Fibroblast of lung (primary cell): ENCODE data around the gene NKD1. TPM values are rescaled to one million over a fixed set of nuclear protein-coding genes. Genes with fewer than 3 reads are reported as not detected.

ENCODE experiments used
- DNase-seq, 2 donors: peaks; one replicate each; pipeline versions ENCODE4 v3.0.0 to v3.0.0-alpha.2; 2010; ENCODE audit warnings: low read depth in 2 of 2
- H2AFZ ChIP-seq: 2 replicates; pipeline ENCODE4 v1.5.1; 2012; ENCODE audit warnings: low read length, control low read depth, inconsistent platforms
- H3K27ac ChIP-seq: 2 replicates; pipeline ENCODE4 v1.5.1; 2011; ENCODE audit warnings: low read length, control low read depth; ENCODE audit not compliant: insufficient read depth
- H3K27me3 ChIP-seq: 2 replicates; pipeline ENCODE4 v1.5.1; 2011; ENCODE audit warnings: mild to moderate bottlenecking, low read length; ENCODE audit not compliant: control insufficient read depth, insufficient read depth
- H3K36me3 ChIP-seq: 2 replicates; pipeline ENCODE4 v1.5.1; 2011; ENCODE audit warnings: low read length; ENCODE audit not compliant: control insufficient read depth, insufficient read depth
- H3K4me1 ChIP-seq: 2 replicates; pipeline ENCODE4 v1.5.1; 2011; ENCODE audit warnings: low read length; ENCODE audit not compliant: control insufficient read depth, insufficient read depth; ENCODE audit errors: extremely low read depth
- H3K4me2 ChIP-seq: 2 replicates; pipeline ENCODE4 v1.5.1; 2011; ENCODE audit warnings: low read length, control low read depth; ENCODE audit not compliant: insufficient read depth; ENCODE audit errors: extremely low read depth
- H3K4me3 ChIP-seq, 4 experiments: fragments of 200-600 bp in 1 of 4; sonication (generic) in 1 of 4; replicated peaks in 1 of 4; 2 replicates each; pipeline ENCODE4 v1.5.1; 2011 to 2016; ENCODE audit warnings: low read length in 4 of 4, low read depth in 3 of 4, mild to moderate bottlenecking in 3 of 4, control low read depth in 2 of 4, inconsistent platforms in 1 of 4, mixed read lengths in 1 of 4; ENCODE audit not compliant: insufficient read depth in 1 of 4; ENCODE audit errors: control extremely low read depth in 1 of 4
- H3K79me2 ChIP-seq: 2 replicates; pipeline ENCODE4 v1.5.1; 2012; ENCODE audit warnings: mild to moderate bottlenecking, low read length, inconsistent platforms; ENCODE audit not compliant: control insufficient read depth, insufficient read depth
- H3K9ac ChIP-seq: 2 replicates; pipeline ENCODE4 v1.5.1; 2011; ENCODE audit warnings: mild to moderate bottlenecking, low read length, control low read depth; ENCODE audit not compliant: insufficient read depth
- H3K9me3 ChIP-seq: 2 replicates; pipeline ENCODE4 v1.5.1; 2012; ENCODE audit warnings: low read depth, low read length; ENCODE audit not compliant: control insufficient read depth, insufficient read depth
- H4K20me1 ChIP-seq: 2 replicates; pipeline ENCODE4 v1.5.1; 2011; ENCODE audit warnings: low read length; ENCODE audit not compliant: control insufficient read depth, insufficient read depth; ENCODE audit errors: extremely low read depth
- EZH2 ChIP-seq: IDR thresholded peaks from 2 replicates; pipeline ENCODE4 v1.5.1; 2012; ENCODE audit warnings: low read length, control low read depth, mild to moderate bottlenecking; ENCODE audit errors: missing control alignments
- polyA plus RNA-seq, 2 donors: library from polyadenylated mRNA; depleted of rRNA in 1 of 2; stranded (reverse) in 1 of 2; unstranded in 1 of 2; fragments of >200 nt; gene quantifications; 2 replicates each; pipeline ENCODE4 v1.2.1, GENCODE V29; 2011 to 2012; ENCODE audit warnings: missing spikeins in 1 of 2
- total RNA-seq: library from RNA; depleted of rRNA; stranded (reverse); fragments of >200 nt; gene quantifications from 2 replicates; pipeline ENCODE4 v1.2.1, GENCODE V29; 2014
- TF ChIP-seq, protein P1 (sequence below), 2 donors: IDR thresholded peaks in 1 of 2; conservative IDR thresholded peaks in 1 of 2; 1 replicate in 1 of 2; 2 replicates in 1 of 2; pipeline ENCODE4 v1.5.1; 2011 to 2012; ENCODE audit warnings: low read length in 2 of 2, control low read depth in 1 of 2, inconsistent platforms in 1 of 2, low read depth in 1 of 2, mild to moderate bottlenecking in 1 of 2

NKD1 gene
- total and polyA plus RNA-seq, 2 donors (not counting 1 experiment from before 2014, with no cell fraction given): under 0.01 to 0.12 TPM

DNA sequence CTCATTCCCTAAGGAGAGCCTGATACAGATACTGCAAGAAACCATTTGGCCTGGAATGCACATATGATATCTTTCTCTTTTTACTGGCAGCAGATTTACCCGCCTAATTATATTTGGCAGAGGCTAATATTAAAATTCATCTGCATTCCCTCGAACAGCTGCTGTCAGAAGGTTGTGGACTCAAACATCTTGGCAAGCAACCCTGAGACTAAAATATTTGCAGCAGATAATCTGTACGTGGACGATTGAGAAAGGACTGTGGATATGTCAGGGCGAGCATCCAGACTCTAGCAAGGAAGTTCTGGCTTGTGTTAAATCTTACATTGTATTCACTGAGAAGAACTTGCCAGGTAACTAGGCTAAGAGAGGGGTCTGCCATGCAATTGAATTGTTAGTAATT, 67.7 kb downstream of the NKD1 start:
- H3K4me1 ChIP-seq: no peaks in the 10 kb centered on the region
- H4K20me1 ChIP-seq: no peaks in the 10 kb centered on the region
- no peaks in the 10 kb centered on the region for H3K79me2 ChIP-seq
- no peaks in the 10 kb centered on the region for H3K9me3 ChIP-seq
- H3K4me2 ChIP-seq: no peak overlapping the region
- no peak overlapping the region for H2AFZ ChIP-seq
- TF ChIP-seq, protein P1, sequence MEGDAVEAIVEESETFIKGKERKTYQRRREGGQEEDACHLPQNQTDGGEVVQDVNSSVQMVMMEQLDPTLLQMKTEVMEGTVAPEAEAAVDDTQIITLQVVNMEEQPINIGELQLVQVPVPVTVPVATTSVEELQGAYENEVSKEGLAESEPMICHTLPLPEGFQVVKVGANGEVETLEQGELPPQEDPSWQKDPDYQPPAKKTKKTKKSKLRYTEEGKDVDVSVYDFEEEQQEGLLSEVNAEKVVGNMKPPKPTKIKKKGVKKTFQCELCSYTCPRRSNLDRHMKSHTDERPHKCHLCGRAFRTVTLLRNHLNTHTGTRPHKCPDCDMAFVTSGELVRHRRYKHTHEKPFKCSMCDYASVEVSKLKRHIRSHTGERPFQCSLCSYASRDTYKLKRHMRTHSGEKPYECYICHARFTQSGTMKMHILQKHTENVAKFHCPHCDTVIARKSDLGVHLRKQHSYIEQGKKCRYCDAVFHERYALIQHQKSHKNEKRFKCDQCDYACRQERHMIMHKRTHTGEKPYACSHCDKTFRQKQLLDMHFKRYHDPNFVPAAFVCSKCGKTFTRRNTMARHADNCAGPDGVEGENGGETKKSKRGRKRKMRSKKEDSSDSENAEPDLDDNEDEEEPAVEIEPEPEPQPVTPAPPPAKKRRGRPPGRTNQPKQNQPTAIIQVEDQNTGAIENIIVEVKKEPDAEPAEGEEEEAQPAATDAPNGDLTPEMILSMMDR (conservative IDR thresholded peaks at IDR 0.05 in 1 of 2, IDR thresholded peaks at IDR 0.05 in 1 of 2; ENCODE audit: low read depth in 1 of 2, low read length in 2 of 2): no peak
- no peak for TF ChIP-seq EZH2
- peak; percentile 37 to 52 for DNase-seq
- no peak overlapping the region for H3K27ac ChIP-seq
- H3K36me3 ChIP-seq: no peaks in the 10 kb centered on the region
- no peak overlapping the region for H3K4me3 ChIP-seq
- H3K9ac ChIP-seq: no peak overlapping the region
- H3K27me3 ChIP-seq: no peaks in the 10 kb centered on the region

DNA sequence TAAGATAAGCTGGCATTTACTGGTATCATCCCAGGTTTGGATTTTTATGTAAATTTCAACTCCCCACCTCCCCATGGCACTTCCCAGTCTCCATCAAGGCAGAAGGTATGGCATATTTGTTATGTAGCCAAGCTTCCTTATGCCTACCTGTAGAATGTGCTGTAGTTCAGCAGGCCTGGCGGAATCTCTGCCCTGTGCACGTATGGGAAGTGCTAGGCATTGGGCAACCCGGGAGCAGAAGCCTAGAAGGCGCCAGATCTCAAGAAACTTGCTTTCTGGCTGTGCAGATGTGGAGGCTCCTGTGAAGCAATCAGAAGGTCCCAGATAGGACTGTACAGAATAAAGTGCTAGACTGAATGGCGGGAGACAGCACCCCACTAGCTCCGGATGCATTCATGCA, 68.2 kb downstream of the NKD1 start:
- no peak overlapping the region for H2AFZ ChIP-seq
- no peaks in the 10 kb centered on the region for H3K9me3 ChIP-seq
- no peak overlapping the region for H3K27ac ChIP-seq
- no peaks in the 10 kb centered on the region for H4K20me1 ChIP-seq
- DNase-seq: no peak
- H3K4me3 ChIP-seq: no peak overlapping the region
- H3K79me2 ChIP-seq: no peaks in the 10 kb centered on the region
- no peaks in the 10 kb centered on the region for H3K4me1 ChIP-seq
- H3K9ac ChIP-seq: no peak overlapping the region
- no peaks in the 10 kb centered on the region for H3K27me3 ChIP-seq
- H3K4me2 ChIP-seq: no peak overlapping the region
- TF ChIP-seq EZH2: no peak
- TF ChIP-seq, protein P1 (conservative IDR thresholded peaks at IDR 0.05 in 1 of 2, IDR thresholded peaks at IDR 0.05 in 1 of 2; ENCODE audit: low read depth in 1 of 2, low read length in 2 of 2): no peak
- H3K36me3 ChIP-seq: no peaks in the 10 kb centered on the region

DNA sequence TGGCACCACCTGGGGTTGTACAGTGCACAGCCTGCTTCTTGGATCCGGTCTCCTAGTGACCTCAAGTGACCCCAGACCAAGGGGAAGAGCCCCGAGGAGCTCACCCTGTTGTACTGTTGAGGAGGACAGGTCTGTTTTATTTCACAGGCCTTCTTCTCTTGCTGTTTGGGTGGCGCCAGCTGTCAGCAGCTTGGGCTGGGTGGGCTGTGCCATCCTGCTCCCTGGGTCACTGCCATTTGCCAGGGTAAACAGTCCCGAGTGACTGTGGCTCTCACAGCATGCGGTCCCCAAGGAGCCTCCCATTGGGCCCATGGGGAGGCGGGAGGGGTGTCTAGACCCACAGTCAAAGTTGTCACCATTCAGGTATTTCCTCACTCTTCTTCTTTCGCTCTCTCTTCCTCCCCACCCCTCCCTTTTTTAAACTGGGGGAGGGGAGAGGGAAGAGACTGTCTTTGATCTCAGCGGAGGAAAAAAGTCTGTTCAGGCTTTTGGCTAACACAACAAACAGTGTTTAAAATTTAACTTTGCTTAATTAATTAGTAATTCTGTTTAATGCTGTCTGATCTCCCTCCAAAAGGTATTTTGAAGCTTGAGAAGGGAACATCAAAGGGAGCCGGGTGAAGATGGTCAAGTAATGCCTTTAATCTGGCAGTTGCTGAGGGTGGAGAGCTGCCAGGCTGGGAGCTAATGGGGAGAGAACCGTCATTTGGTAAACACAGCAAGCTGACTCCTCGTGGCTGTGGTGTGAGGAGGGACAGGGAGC, 68.9 kb downstream of the NKD1 start:
- TF ChIP-seq EZH2: no peak
- TF ChIP-seq, protein P1 (conservative IDR thresholded peaks at IDR 0.05 in 1 of 2, IDR thresholded peaks at IDR 0.05 in 1 of 2; ENCODE audit: low read depth in 1 of 2, low read length in 2 of 2): no peak
- Histone ChIP-seq H3K79me2 (no peaks in the 10 kb centered on the region), H3K4me2 (no peak overlapping the region), H3K9me3 (no peaks in the 10 kb centered on the region), H4K20me1 (no peaks in the 10 kb centered on the region), H3K4me3 (no peak overlapping the region), H3K27me3 (no peaks in the 10 kb centered on the region), H3K4me1 (no peaks in the 10 kb centered on the region), H2AFZ (no peak overlapping the region), H3K36me3 (no peaks in the 10 kb centered on the region), H3K27ac (no peak overlapping the region), H3K9ac (no peak overlapping the region)
- DNase-seq: peak; percentile 17
